Caki2 (cell line): ENCODE data around the gene NGEF. TPM values are rescaled to one million over a fixed set of nuclear protein-coding genes. Genes with fewer than 3 reads are reported as not detected.
A peak's percentile ranks its signal among the peaks of the same experiment; 100 is the strongest.

ENCODE experiments used
- DNase-seq: peaks from one replicate; pipeline ENCODE4 v3.0.0-alpha.2; 2015; ENCODE audit warnings: low read depth
- in situ Hi-C: cut with HindIII; loops from 2 replicates; pipeline ENCODE4 v1.10.0; 2016; ENCODE audit warnings: low sequenced_read_pairs, low pct_unique_long_range_greater_than_20kb, mixed read lengths
- total RNA-seq: library from RNA; depleted of rRNA; stranded (reverse); fragments of >200 nt; shearing (Covaris generic); gene quantifications from 2 replicates; pipeline ENCODE4 v1.2.3, GENCODE V29; 2014; ENCODE audit warnings: low replicate concordance

The NGEF gene
- total RNA-seq, 1 experiment from 2014 or later: 72.6 TPM

DNA sequence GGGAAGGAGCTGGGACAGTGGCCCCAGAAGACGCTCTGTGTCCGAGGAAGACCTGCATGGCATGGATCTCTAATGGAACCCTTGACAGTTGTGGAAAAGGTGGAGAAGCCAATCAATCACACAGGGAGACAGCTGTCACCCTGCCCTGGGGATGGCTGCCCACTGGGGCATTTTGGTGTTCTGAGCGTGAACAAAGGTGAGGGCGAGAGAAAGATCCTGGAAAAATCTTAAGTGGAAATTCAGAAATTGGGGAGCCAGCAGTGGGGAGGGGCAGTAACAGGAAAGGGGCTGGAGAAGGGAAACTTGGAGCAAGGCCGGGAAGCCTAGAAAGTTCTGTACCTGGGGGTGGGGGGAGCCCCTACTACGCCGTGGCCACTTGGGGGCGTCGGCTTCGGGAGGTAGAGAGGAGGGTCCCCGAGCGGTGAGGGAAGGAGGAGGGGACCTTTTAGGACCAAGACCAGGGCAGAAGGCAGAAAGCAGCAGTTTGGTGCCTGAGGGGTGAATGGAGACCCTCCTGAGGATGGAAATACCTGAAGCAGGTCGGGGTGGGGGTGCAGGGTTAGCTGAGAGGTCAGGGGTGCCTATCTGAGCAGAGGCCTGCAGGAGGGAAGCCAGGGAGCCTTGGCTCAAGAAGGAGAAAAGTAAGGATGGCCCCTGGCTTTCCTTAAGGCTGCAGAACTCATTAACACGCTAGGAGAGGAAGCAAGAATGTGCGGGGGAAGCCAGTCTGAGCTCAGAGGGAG is 30.0 kb downstream of the NGEF start:
- no peak for DNase-seq
- in situ Hi-C loops: no loop called here

DNA sequence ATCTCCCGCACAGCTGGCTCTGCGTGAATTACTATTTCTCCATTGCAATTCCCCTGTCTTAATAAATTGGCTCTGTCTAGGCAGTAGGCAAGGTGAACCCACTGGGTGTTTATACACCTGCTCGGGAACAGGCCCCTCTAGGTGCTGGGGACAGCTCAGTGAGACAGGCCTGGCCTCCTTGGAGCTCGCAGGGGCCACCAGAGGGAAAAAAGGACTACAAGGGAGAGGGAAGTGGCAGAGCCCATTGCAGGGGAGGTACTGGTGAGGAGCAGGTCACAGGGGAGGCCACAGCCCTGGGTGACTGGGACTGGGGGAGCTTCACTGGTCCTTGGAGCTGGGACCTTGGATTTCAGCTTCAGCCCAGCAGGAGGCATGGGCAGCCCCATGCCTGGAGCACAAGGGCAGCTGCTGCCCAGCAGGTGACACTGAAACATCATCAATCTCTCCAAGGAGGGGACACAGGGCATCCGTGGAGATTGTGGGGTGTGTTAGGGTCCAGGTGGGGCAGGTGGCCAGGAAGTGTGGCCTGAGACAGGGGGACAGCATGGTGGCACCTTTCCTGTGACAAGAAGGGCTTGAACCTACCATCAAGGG is 31.2 kb downstream of the NGEF start:
- no peak for DNase-seq
- in situ Hi-C loops: no loop called here

DNA sequence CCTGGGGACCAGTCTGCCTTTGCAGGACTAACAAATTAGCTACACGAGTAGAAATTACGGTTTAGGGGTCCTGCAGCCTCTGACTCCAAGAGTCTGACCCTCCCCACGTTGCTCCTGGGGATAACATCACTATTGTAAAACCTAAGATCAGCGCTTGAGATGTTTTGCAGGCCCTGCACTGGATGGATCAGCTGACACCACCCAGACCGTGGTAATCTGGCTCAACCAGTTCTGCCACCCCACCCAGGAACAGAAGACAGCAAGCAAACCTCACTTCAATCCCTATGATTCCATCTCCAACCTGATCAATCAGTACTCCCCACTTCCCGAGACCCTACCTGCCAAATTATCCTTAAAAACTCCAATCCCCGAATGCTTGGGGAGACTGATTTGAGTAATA is 31.7 kb downstream of the NGEF start:
- no peak for DNase-seq
- in situ Hi-C loops: no loop called here

- DNase-seq: peak; percentile 25
- in situ Hi-C loops: no loop called here
Measured at GRCh38 chr2:232980683-232981082, 32.4 kb downstream of the NGEF start.

DNA sequence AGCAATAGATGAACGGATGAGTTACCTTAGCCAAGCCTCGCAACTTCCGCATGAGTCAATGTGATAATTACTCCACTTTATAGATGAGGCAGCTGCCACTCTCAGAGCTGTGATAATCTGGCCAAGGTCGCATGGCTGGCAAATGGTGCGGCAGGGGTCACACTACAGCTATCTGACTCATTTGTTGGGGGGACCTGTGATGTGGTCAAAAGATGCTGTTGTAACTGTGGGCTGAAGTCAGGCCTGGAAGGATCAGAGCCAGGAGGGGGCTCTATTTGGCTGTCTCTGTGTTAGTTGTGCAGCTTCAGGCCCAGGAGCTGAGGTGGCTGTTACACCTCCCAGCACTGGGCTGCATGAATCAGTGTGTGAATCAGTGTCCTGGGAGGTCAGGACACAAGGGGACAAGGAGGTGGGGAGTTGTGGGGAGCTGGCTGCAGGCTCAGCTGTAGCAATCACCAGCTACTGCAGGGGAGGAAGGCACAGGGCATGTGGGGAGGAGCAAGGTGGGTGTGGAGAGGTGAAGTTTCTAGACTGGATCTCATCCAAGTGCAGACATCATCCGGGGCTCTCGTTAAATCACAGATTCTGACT is 33.1 kb downstream of the NGEF start:
- in situ Hi-C loops: no loop called here
- peak; percentile 89 for DNase-seq

- no peak for DNase-seq
- in situ Hi-C loops: no loop called here
Measured at GRCh38 chr2:232977438-232977971, 35.6 kb downstream of the NGEF start.

- no peak for DNase-seq
- in situ Hi-C loops: no loop called here
Measured at GRCh38 chr2:232976666-232977437, 36.2 kb downstream of the NGEF start.

DNA sequence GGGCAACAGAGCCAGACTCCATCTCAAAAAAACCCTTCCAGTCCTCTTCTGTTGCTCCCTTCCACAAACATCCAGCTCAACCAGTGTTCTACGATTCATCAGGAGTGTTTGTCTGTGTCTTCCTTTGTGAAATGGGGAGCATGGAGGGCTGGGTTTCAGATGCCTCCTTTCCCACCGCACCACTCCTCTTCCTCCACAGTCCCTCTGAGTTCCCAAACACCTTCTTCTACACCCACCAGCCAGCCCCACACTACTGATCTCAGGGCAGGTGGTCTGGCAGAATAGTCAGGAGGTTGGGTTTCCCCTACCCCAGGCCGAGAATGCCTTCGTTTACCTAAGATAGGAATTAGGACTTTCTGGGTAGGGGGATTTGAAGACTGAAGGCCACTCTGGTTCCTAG is 36.9 kb downstream of the NGEF start:
- no peak for DNase-seq
- in situ Hi-C loops: no loop called here

- no peak for DNase-seq
- in situ Hi-C loops: no loop called here
Measured at GRCh38 chr2:232974396-232974795, 38.7 kb downstream of the NGEF start.

DNA sequence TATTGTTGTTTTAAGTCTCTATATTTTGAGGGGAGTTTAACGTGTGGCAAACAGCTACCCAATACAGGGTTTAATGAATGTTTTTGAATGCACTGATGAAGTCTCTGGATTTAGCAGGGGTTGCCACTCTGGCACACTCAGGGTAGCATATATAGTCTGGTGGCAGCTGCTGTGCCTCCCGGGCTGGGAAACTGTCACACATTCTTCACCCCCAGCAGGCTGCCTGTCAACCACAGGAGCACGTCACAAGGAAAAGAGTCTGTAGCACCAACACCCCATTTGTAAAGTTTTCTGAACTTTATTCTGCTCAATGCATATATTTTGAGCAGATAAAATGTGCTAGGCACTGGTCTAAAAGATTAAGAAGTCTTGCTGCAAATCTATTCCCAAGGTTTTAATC is 39.3 kb downstream of the NGEF start:
- in situ Hi-C loops: no loop called here
- no peak for DNase-seq

DNA sequence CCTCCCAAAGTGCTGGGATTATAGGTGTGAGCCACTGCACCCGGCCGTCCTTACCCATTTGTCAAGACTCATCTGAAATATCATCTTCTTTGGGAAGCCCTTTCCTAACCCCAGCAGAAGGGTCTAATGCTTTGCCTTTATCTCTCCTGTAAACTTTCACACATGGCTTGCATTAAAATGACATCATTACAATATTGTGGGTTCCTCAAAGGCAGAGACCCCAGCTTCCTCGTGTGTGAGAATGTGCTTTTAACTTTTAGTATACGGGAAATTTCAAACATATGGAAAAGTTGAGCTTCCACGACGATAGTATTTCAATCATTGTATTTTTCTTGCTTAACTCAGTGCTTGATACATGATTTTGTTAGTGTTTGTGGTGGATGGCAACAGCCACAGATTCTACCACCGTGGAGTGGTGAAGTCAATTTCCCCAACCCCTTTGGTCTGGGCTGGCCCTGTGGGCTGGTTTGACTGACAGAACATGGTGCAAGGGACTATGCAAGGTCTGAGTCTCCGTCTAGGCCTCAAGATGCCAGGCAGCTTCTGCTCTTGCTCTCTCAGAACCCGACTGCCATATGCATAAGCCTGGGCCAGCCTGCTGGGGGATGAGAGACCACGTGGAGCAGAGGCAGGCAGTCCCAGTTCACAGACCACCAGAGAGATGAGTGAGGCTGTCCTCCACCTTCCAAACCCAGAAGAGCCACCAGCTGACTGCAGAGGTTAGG is 39.9 kb downstream of the NGEF start:
- in situ Hi-C loops: no loop called here

GRCh38 chr2:232971744-232972143 is 41.3 kb downstream of the NGEF start:
- in situ Hi-C loops: no loop called here
- DNase-seq: no peak

More for the DNA sequence above, 39.9 kb downstream of the NGEF start:
- DNase-seq: no peak

DNA sequence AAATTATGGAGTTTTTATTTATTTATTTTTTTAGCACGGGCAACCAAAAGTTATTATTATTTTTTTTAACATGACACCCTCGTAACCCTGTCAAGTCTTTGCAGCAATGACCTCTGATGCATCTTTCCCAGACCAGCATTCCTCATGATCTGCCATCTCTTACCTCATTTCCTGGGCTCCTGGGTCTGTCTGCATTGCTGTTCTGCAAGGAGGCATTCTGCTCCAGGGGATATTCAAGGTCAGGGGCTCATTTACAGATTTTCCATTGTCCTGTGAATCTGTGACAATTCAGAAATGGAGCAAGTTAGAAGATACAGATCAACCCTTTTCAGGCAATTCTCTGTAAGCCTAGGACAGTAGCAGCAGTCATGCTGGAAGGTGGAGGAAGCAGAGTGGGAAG is 43.0 kb downstream of the NGEF start:
- DNase-seq: no peak
- in situ Hi-C loops: no loop called here

DNA sequence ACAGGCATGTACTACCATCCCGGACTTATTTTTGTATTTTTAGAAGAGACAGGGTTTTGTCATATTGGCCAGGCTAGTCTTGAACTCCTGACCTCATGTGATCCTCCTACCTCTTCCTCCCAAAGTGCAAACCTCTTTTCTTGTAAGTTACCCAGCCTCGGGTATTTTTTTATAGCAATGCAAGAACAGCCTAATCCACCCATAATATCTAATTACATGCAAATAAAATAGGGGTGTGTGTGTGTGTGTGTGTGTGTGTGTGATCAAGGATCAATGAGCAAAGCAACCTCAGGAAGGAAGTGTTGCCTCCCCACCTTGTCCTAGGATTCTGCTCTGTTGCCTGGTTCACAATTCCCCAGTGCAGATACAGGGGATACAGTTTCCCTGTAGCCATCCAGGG is 45.6 kb downstream of the NGEF start:
- DNase-seq: no peak
- in situ Hi-C loops: no loop called here

- DNase-seq: no peak
- in situ Hi-C loops: no loop called here
Measured at GRCh38 chr2:232966122-232966521, 46.9 kb downstream of the NGEF start.

- in situ Hi-C loops: no loop called here
Measured at GRCh38 chr2:232963913-232964312, 49.1 kb downstream of the NGEF start.

DNA sequence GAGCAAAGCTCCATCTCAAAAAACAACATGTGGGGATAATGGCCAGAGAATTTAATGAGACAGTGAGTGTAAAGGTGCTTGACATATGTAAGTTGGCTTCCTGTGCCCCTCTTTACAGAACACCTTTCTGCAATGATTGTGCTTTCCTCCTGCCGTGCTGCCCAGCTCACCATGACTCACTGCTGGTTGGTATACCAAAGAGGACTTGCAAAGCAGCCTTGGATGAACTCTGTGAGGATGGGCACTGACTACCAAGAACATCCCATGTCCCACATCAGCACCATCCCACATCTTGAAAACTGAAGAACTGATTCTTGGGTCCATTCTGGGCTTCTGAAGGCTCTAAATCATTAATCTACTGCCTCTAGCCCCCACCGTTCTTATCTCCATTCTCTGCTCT is 52.2 kb downstream of the NGEF start:
- in situ Hi-C loops: no loop called here
- no peak for DNase-seq

More at GRCh38 chr2:232963913-232964312, 49.1 kb downstream of the NGEF start:
- no peak for DNase-seq

DNA sequence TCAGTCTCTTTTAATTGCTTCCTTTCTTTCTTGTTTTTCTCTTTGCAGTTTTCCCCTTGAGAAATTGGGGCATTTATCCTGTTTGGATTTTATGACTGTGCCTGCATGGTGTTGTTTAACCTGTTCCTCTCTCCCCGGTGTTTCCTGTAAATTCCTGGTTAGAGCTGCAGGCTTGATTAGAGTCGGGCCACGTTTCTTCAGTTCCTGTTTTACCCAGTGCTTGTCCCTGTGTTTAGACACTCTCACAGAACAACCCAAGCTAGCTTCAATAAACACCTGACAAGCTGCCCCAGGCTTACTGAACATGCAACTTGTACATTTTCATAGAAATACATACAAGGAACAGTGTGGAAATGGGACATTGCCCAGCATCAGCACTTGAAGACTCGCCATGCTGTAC is 53.9 kb downstream of the NGEF start:
- in situ Hi-C loops: no loop called here
- DNase-seq: no peak
